GM19238 (cell line): ENCODE results near the gene KANSL1.
"Not testable (repeated sequence)": the region's sequence is repeated elsewhere in the genome, so short reads cannot be mapped to it uniquely, and the experiment has no call there.

Experiments
- DNase-seq: peaks from one replicate; pipeline ENCODE4 v3.0.0; 2011; ENCODE audit warnings: low spot score; ENCODE audit not compliant: insufficient read length

KANSL1 gene

GRCh38 chr17:46025060-46025459 lies 168.2 kb downstream of the KANSL1 start:
- DNase-seq: no peak

GRCh38 chr17:46024590-46024989 lies 168.6 kb downstream of the KANSL1 start:
- DNase-seq: no peak

- no peak for DNase-seq
These were observed 169.3 kb downstream of the KANSL1 start for GRCh38 chr17:46023783-46024388.

- not testable (repeated sequence) for DNase-seq
These were observed 169.9 kb downstream of the KANSL1 start for GRCh38 chr17:46023366-46023765.

- DNase-seq: no peak
These were observed 172.2 kb downstream of the KANSL1 start for GRCh38 chr17:46020998-46021397.

GRCh38 chr17:46020023-46020761 lies 173.0 kb downstream of the KANSL1 start:
- DNase-seq: peak; percentile 42

- not testable (repeated sequence) for DNase-seq
These were observed 173.8 kb downstream of the KANSL1 start for GRCh38 chr17:46019408-46019925.

GRCh38 chr17:46013502-46014165 lies 179.6 kb downstream of the KANSL1 start:
- DNase-seq: no peak

- DNase-seq: no peak
These were observed 180.1 kb downstream of the KANSL1 start for GRCh38 chr17:46013127-46013501.

GRCh38 chr17:46012506-46013079 lies 180.6 kb downstream of the KANSL1 start:
- DNase-seq: no peak

GRCh38 chr17:46011711-46012505 lies 181.3 kb downstream of the KANSL1 start:
- no peak for DNase-seq

- DNase-seq: no peak
These were observed 182.5 kb downstream of the KANSL1 start for GRCh38 chr17:46010597-46011186.

GRCh38 chr17:46009681-46010596 lies 183.3 kb downstream of the KANSL1 start:
- no peak for DNase-seq

- no peak for DNase-seq
These were observed 184.6 kb downstream of the KANSL1 start for GRCh38 chr17:46008591-46008990.

- DNase-seq: no peak
These were observed 185.7 kb downstream of the KANSL1 start for GRCh38 chr17:46007461-46007965.

GRCh38 chr17:46006082-46006481 lies 187.1 kb downstream of the KANSL1 start:
- not testable (repeated sequence) for DNase-seq

- no peak for DNase-seq
These were observed 189.1 kb downstream of the KANSL1 start for GRCh38 chr17:46003907-46004748.

GRCh38 chr17:46002973-46003316 lies 190.3 kb downstream of the KANSL1 start:
- DNase-seq: no peak
